ENCODE measurements around the gene ARF6. TPM values are rescaled to one million over a fixed set of nuclear protein-coding genes. Genes with fewer than 3 reads are reported as not detected.

Gene ARF6
- total RNA-seq, 1 donor from 2014 or later: 53.4 TPM

DNA sequence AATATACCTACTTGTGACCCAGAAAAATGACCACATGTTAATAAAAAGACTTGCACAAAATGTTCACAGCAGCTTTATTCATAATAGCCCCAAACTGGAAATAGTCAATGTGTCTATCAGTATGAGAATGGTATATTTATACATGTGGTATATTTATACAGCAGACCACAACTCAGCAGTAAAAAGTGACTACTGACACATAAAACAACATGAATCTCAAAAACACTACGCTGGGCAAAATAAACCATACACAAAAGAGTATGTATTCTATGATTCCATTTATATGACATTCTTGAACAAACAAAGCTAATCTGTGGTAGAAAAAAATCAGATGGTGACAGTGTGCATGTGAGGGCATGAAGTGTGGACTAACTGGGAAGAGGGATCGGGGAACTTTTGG, 35.1 kb downstream of the ARF6 start:
- H3K27me3 Mint-ChIP-seq (ENCODE audit: unreplicated experiment): no peaks in the 10 kb centered on the region
- no peak for DNase-seq (ENCODE audit: extremely low spot score, unreplicated experiment)
- TF ChIP-seq, protein P1, sequence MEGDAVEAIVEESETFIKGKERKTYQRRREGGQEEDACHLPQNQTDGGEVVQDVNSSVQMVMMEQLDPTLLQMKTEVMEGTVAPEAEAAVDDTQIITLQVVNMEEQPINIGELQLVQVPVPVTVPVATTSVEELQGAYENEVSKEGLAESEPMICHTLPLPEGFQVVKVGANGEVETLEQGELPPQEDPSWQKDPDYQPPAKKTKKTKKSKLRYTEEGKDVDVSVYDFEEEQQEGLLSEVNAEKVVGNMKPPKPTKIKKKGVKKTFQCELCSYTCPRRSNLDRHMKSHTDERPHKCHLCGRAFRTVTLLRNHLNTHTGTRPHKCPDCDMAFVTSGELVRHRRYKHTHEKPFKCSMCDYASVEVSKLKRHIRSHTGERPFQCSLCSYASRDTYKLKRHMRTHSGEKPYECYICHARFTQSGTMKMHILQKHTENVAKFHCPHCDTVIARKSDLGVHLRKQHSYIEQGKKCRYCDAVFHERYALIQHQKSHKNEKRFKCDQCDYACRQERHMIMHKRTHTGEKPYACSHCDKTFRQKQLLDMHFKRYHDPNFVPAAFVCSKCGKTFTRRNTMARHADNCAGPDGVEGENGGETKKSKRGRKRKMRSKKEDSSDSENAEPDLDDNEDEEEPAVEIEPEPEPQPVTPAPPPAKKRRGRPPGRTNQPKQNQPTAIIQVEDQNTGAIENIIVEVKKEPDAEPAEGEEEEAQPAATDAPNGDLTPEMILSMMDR (IDR thresholded peaks at IDR 0.05): no peak
- H3K27ac Mint-ChIP-seq (ENCODE audit: unreplicated experiment): peak overlapping the region; percentile 2
- no peak overlapping the region for H3K4me3 Mint-ChIP-seq (ENCODE audit: unreplicated experiment)
- no peaks in the 10 kb centered on the region for H3K36me3 Mint-ChIP-seq (ENCODE audit: unreplicated experiment)
- no peaks in the 10 kb centered on the region for H3K9me3 Mint-ChIP-seq (ENCODE audit: unreplicated experiment)
- H3K4me1 Mint-ChIP-seq (ENCODE audit: unreplicated experiment): peaks cover 29% of the 10 kb centered on the region

- Mint-ChIP-seq H3K27ac (ENCODE audit: unreplicated experiment) (peak overlapping the region; percentile 67), H3K27me3 (ENCODE audit: unreplicated experiment) (no peaks in the 10 kb centered on the region), H3K9me3 (ENCODE audit: unreplicated experiment) (no peaks in the 10 kb centered on the region), H3K4me3 (ENCODE audit: unreplicated experiment) (no peak overlapping the region), H3K36me3 (ENCODE audit: unreplicated experiment) (no peaks in the 10 kb centered on the region), H3K4me1 (ENCODE audit: unreplicated experiment) (peaks cover 34% of the 10 kb centered on the region)
- TF ChIP-seq, protein P1 (IDR thresholded peaks at IDR 0.05): no peak
- DNase-seq (ENCODE audit: extremely low spot score, unreplicated experiment): no peak
Observed at GRCh38 chr14:49930720-49931119, 37.8 kb downstream of the ARF6 start.

GRCh38 chr14:49931523-49931922, 38.6 kb downstream of the ARF6 start:
- Mint-ChIP-seq H3K36me3 (ENCODE audit: unreplicated experiment) (no peaks in the 10 kb centered on the region), H3K4me3 (ENCODE audit: unreplicated experiment) (no peak overlapping the region), H3K4me1 (ENCODE audit: unreplicated experiment) (peaks cover 34% of the 10 kb centered on the region), H3K9me3 (ENCODE audit: unreplicated experiment) (no peaks in the 10 kb centered on the region), H3K27ac (ENCODE audit: unreplicated experiment) (peak overlapping the region; percentile 2), H3K27me3 (ENCODE audit: unreplicated experiment) (no peaks in the 10 kb centered on the region)
- TF ChIP-seq, protein P1 (IDR thresholded peaks at IDR 0.05): no peak
- peak; percentile 17 for DNase-seq (ENCODE audit: extremely low spot score, unreplicated experiment)

GRCh38 chr14:49933128-49933527, 40.2 kb downstream of the ARF6 start:
- no peak overlapping the region for H3K4me3 Mint-ChIP-seq (ENCODE audit: unreplicated experiment)
- H3K4me1 Mint-ChIP-seq (ENCODE audit: unreplicated experiment): peaks cover 24% of the 10 kb centered on the region
- H3K9me3 Mint-ChIP-seq (ENCODE audit: unreplicated experiment): no peaks in the 10 kb centered on the region
- no peaks in the 10 kb centered on the region for H3K36me3 Mint-ChIP-seq (ENCODE audit: unreplicated experiment)
- DNase-seq (ENCODE audit: extremely low spot score, unreplicated experiment): no peak
- TF ChIP-seq, protein P1 (IDR thresholded peaks at IDR 0.05): no peak
- no peak overlapping the region for H3K27ac Mint-ChIP-seq (ENCODE audit: unreplicated experiment)
- H3K27me3 Mint-ChIP-seq (ENCODE audit: unreplicated experiment): no peaks in the 10 kb centered on the region

GRCh38 chr14:49933704-49934103, 40.8 kb downstream of the ARF6 start:
- peaks cover 19% of the 10 kb centered on the region for H3K4me1 Mint-ChIP-seq (ENCODE audit: unreplicated experiment)
- H3K9me3 Mint-ChIP-seq (ENCODE audit: unreplicated experiment): no peaks in the 10 kb centered on the region
- DNase-seq (ENCODE audit: extremely low spot score, unreplicated experiment): peak; percentile 21
- peaks cover 3% of the 10 kb centered on the region for H3K36me3 Mint-ChIP-seq (ENCODE audit: unreplicated experiment)
- no peak overlapping the region for H3K27ac Mint-ChIP-seq (ENCODE audit: unreplicated experiment)
- TF ChIP-seq, protein P1 (IDR thresholded peaks at IDR 0.05): no peak
- H3K27me3 Mint-ChIP-seq (ENCODE audit: unreplicated experiment): no peaks in the 10 kb centered on the region
- no peak overlapping the region for H3K4me3 Mint-ChIP-seq (ENCODE audit: unreplicated experiment)

Data from osteocyte (in vitro differentiated cells).